ENCODE measurements around the gene STK33. TPM values are rescaled to one million over a fixed set of nuclear protein-coding genes. Genes with fewer than 3 reads are reported as not detected.

The STK33 gene
- total RNA-seq, 1 experiment from 2014 or later: 10.9 TPM

DNA sequence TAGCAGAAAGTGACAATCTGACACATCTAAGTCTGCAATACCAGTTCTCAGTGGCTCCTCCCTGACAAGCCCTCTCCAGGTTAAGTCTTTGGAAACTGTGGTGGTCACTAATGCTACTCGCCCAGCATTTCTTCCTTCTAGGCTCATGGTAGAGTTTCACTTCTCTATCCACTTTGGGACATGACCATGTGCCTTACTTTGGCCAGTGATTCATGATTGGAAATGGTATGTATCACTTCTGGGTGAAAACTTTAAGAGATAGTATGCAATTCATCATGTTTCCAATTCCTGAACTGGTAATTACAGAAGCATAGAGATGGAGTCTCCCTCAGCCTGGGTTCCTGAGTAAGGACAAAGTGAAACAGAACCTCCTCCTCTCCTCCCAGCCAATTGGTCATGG is 178.8 kb downstream of the STK33 start:
- BruUV-seq (replicated peaks): no TSS peak
- no peak overlapping the region for H3K9ac ChIP-seq (ENCODE audit: low read length)
- no peaks in the 10 kb centered on the region for H3K4me1 ChIP-seq (ENCODE audit: control insufficient read depth in 1 of 2, insufficient read depth in 2 of 2, low read length in 2 of 2)
- TF ChIP-seq ELF1 (IDR thresholded peaks at IDR 0.05; ENCODE audit: borderline replicate concordance, low read depth) (no peak), EGR1 (IDR thresholded peaks at IDR 0.05; ENCODE audit: low read depth) (no peak), SP1 (IDR thresholded peaks at IDR 0.05; ENCODE audit: low read depth) (no peak), CBX3 (IDR thresholded peaks at IDR 0.05; ENCODE audit: low read depth) (no peak), SRF (IDR thresholded peaks at IDR 0.05; ENCODE audit: low read depth) (no peak), SIN3A (IDR thresholded peaks at IDR 0.05; ENCODE audit: low read depth) (no peak), YY1 (IDR thresholded peaks at IDR 0.05; ENCODE audit: extremely low read depth, insufficient replicate concordance, low read depth, low read length) (no peak), ZFX (IDR thresholded peaks at IDR 0.05) (no peak), TCF7L2 (IDR thresholded peaks at IDR 0.05; ENCODE audit: borderline replicate concordance, extremely low read depth, insufficient read depth, insufficient read length) (no peak)
- TF ChIP-seq, protein P1, sequence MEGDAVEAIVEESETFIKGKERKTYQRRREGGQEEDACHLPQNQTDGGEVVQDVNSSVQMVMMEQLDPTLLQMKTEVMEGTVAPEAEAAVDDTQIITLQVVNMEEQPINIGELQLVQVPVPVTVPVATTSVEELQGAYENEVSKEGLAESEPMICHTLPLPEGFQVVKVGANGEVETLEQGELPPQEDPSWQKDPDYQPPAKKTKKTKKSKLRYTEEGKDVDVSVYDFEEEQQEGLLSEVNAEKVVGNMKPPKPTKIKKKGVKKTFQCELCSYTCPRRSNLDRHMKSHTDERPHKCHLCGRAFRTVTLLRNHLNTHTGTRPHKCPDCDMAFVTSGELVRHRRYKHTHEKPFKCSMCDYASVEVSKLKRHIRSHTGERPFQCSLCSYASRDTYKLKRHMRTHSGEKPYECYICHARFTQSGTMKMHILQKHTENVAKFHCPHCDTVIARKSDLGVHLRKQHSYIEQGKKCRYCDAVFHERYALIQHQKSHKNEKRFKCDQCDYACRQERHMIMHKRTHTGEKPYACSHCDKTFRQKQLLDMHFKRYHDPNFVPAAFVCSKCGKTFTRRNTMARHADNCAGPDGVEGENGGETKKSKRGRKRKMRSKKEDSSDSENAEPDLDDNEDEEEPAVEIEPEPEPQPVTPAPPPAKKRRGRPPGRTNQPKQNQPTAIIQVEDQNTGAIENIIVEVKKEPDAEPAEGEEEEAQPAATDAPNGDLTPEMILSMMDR (IDR thresholded peaks at IDR 0.05 in 2 of 3, conservative IDR thresholded peaks at IDR 0.05 in 1 of 3; ENCODE audit: borderline replicate concordance in 1 of 3, insufficient read depth in 1 of 3, low read depth in 2 of 3, low read length in 2 of 3): no peak
- TF ChIP-seq, protein P2, sequence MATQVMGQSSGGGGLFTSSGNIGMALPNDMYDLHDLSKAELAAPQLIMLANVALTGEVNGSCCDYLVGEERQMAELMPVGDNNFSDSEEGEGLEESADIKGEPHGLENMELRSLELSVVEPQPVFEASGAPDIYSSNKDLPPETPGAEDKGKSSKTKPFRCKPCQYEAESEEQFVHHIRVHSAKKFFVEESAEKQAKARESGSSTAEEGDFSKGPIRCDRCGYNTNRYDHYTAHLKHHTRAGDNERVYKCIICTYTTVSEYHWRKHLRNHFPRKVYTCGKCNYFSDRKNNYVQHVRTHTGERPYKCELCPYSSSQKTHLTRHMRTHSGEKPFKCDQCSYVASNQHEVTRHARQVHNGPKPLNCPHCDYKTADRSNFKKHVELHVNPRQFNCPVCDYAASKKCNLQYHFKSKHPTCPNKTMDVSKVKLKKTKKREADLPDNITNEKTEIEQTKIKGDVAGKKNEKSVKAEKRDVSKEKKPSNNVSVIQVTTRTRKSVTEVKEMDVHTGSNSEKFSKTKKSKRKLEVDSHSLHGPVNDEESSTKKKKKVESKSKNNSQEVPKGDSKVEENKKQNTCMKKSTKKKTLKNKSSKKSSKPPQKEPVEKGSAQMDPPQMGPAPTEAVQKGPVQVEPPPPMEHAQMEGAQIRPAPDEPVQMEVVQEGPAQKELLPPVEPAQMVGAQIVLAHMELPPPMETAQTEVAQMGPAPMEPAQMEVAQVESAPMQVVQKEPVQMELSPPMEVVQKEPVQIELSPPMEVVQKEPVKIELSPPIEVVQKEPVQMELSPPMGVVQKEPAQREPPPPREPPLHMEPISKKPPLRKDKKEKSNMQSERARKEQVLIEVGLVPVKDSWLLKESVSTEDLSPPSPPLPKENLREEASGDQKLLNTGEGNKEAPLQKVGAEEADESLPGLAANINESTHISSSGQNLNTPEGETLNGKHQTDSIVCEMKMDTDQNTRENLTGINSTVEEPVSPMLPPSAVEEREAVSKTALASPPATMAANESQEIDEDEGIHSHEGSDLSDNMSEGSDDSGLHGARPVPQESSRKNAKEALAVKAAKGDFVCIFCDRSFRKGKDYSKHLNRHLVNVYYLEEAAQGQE (IDR thresholded peaks at IDR 0.05; ENCODE audit: low read depth): no peak
- no peaks in the 10 kb centered on the region for H4K20me1 ChIP-seq (ENCODE audit: insufficient read depth)
- RAD21 ChIA-PET (ENCODE audit: low non-redundant PET in 1 of 2, low total read pairs in 2 of 2, uncharacterized antibody in 2 of 2, unreplicated experiment in 2 of 2): no interaction called here
- no peaks in the 10 kb centered on the region for H3K27me3 ChIP-seq (ENCODE audit: insufficient read depth, low read length)
- no peak overlapping the region for H3K27ac ChIP-seq (ENCODE audit: low read depth, low read length)
- intact Hi-C loops (cut with micrococcal nuclease): no loop called here
- H3K36me3 ChIP-seq (ENCODE audit: control insufficient read depth in 1 of 2, insufficient read depth in 2 of 2, low read length in 2 of 2): no peaks in the 10 kb centered on the region
- CTCF ChIA-PET: no interaction called here
- POLR2A ChIA-PET: no interaction called here
- no peak overlapping the region for H3K4me3 ChIP-seq (replicated peaks in 1 of 2; ENCODE audit: low read depth in 1 of 2, low read length in 2 of 2)
- ATAC-seq (no peak), DNase-seq (ENCODE audit: low read depth, low spot score) (no peak)
- H3K9me2 ChIP-seq (ENCODE audit: insufficient read depth): no peaks in the 10 kb centered on the region
- no peak overlapping the region for H2AFZ ChIP-seq (ENCODE audit: low read depth, low read length, poor library complexity, severe bottlenecking)
- H3K79me2 ChIP-seq (ENCODE audit: insufficient read depth, low read length): no peaks in the 10 kb centered on the region
- H3K4me2 ChIP-seq (ENCODE audit: low read length): no peak overlapping the region
- no peaks in the 10 kb centered on the region for H3K9me3 ChIP-seq (ENCODE audit: control insufficient read depth in 1 of 2, insufficient read depth in 1 of 2, low read depth in 1 of 2, low read length in 2 of 2)
